Lower leg skin (tissue), 3 donors: ENCODE measurements around the gene MAP2K1.

Experiments used
- CTCF ChIP-seq, 3 donors: fragments of 450-650 bp; IDR thresholded peaks; one replicate each; pipeline ENCODE4 v1.5.1; 2016; ENCODE audit warnings: antibody characterized with exemption in 3 of 3, mild to moderate bottlenecking in 3 of 3, moderate library complexity in 2 of 3
- POLR2A ChIP-seq, 2 donors: fragments of 450-650 bp; IDR thresholded peaks; one replicate each; pipeline ENCODE4 v1.6.1; 2016 to 2017; ENCODE audit warnings: antibody characterized with exemption in 2 of 2, mild to moderate bottlenecking in 1 of 2, moderate library complexity in 1 of 2

GRCh38 chr15:66400351-66400774 lies 13.7 kb downstream of the MAP2K1 start:
- TF ChIP-seq CTCF (IDR thresholded peaks at IDR 0.05) (no peak), POLR2A (IDR thresholded peaks at IDR 0.05) (no peak)
